NT2/D1 (cell line): Measurements from ENCODE around the gene CPE.

Source experiments
- SUZ12 ChIP-seq: IDR thresholded peaks from 2 replicates; pipeline ENCODE4 v1.6.1; 2011; ENCODE audit not compliant: insufficient read length, insufficient read depth; ENCODE audit errors: extremely low read depth
- YY1 ChIP-seq: IDR thresholded peaks from 2 replicates; pipeline ENCODE4 v1.6.1; 2011; ENCODE audit not compliant: insufficient read length, insufficient read depth
- ZNF274 ChIP-seq: IDR thresholded peaks from 2 replicates; pipeline ENCODE4 v1.6.1; 2011; ENCODE audit warnings: mild to moderate bottlenecking, low read depth, low read length

DNA sequence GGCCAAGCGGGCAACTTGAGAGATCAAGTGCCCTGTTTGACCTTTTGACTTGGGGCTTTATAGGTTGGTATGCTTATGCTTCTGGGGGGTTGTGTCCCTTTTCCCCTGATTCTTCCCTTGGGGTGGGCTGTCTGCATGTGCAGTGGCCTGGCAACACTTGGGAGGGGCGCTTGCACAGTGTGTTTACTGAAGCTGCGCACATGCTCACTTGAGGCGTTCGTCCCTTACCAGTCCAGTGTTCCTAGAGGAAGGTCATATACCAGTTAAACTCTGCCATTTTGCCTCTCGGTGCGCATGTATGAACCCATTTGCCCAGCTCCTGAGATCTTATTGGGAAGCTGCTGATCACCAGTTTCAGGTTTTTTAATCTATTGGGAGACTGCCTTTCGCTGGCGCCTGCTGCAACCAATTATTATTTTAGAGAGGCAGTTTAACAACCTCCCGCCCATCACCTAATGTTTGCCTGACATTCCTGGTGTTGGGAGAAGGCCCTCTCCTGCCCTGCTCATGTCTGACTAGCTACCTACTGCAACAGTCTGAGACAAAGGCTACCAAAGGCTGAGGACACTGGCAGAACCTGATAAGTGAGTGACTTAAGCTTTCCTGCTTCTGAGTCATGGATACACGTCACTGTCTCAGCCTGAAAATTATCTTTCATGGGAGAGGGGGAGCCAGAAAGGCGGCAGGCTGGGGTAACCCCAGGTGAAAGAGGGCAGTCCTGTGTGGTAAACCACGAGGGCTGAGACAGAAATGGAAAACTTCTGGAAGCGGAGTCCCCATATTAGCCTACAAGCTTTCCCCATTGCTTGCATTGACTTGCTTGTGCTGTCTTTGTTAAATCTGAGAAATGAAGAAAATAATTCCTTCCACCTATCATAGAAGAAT is 97.6 kb downstream of the CPE start:
- TF ChIP-seq ZNF274 (no peak), YY1 (no peak), SUZ12 (no peak)
